GM12878 (cell line): ENCODE measurements around the gene IL22RA2. TPM values are rescaled to one million over a fixed set of nuclear protein-coding genes. Genes with fewer than 3 reads are reported as not detected.
A peak's percentile ranks its signal among the peaks of the same experiment; 100 is the strongest.

Experiments used
- FOS ChIP-seq: IDR thresholded peaks from 3 replicates; pipeline ENCODE4 v1.6.1; 2011; ENCODE audit warnings: borderline replicate concordance; ENCODE audit not compliant: insufficient read length; ENCODE audit errors: extremely low read depth
- GATAD2B ChIP-seq: fragments of 450-650 bp; conservative IDR thresholded peaks from 2 replicates; pipeline ENCODE4 v1.6.1; 2017; ENCODE audit warnings: low read depth, mild to moderate bottlenecking, moderate library complexity
- HDGF ChIP-seq: fragments of 450-650 bp; IDR thresholded peaks from 2 replicates; pipeline ENCODE4 v1.6.1; 2016; ENCODE audit warnings: antibody characterized with exemption
- KAT2A ChIP-seq: conservative IDR thresholded peaks from 2 replicates; pipeline ENCODE4 v1.6.1; 2011; ENCODE audit warnings: low read depth, low read length; ENCODE audit not compliant: control insufficient read depth
- MEF2A ChIP-seq: IDR thresholded peaks from 2 replicates; pipeline ENCODE4 v1.6.1; 2011; ENCODE audit warnings: low read depth, mild to moderate bottlenecking, low read length, moderate library complexity; ENCODE audit not compliant: insufficient read depth
- MEF2B ChIP-seq: fragments of 450-650 bp; IDR thresholded peaks from 2 replicates; pipeline ENCODE4 v1.6.1; 2018; ENCODE audit warnings: mild to moderate bottlenecking, moderate library complexity; ENCODE audit not compliant: partially characterized antibody, poor library complexity, severe bottlenecking
- MYB ChIP-seq: fragments of 150-350 bp; IDR thresholded peaks from 2 replicates; pipeline ENCODE4 v1.6.1; 2014; ENCODE audit warnings: mild to moderate bottlenecking, low read depth, low read length, borderline replicate concordance
- NR2C1 ChIP-seq: fragments of 450-650 bp; IDR thresholded peaks from 2 replicates; pipeline ENCODE4 v1.6.1; 2017; ENCODE audit warnings: antibody characterized with exemption, mild to moderate bottlenecking, moderate library complexity
- NR2C2 ChIP-seq: IDR thresholded peaks from 2 replicates; pipeline ENCODE4 v1.6.1; 2011; ENCODE audit warnings: borderline replicate concordance, low read depth; ENCODE audit not compliant: control insufficient read depth, insufficient read length
- NRF1 ChIP-seq: conservative IDR thresholded peaks from 2 replicates; pipeline ENCODE4 v1.6.1; 2011; ENCODE audit warnings: mild to moderate bottlenecking, low read depth, low read length, improper control_type of control experiment
- POLR2A ChIP-seq: IDR thresholded peaks from 2 replicates; pipeline ENCODE4 v1.6.1; 2011; ENCODE audit warnings: low read depth, mild to moderate bottlenecking, low read length
- RBBP5 ChIP-seq: fragments of 200-600 bp; sonication (generic); conservative IDR thresholded peaks from 2 replicates; pipeline ENCODE4 v1.6.1; 2016
- SMAD5 ChIP-seq: IDR thresholded peaks from 2 replicates; pipeline ENCODE4 v1.6.1; 2016; ENCODE audit warnings: antibody characterized with exemption, low read depth
- SMARCA5 ChIP-seq: fragments of 450-650 bp; IDR thresholded peaks from 2 replicates; pipeline ENCODE4 v1.6.1; 2017; ENCODE audit warnings: mild to moderate bottlenecking
- TARDBP ChIP-seq: IDR thresholded peaks from 2 replicates; pipeline ENCODE4 v1.6.1; 2016; ENCODE audit warnings: borderline replicate concordance
- polyA plus RNA-seq, 11 experiments: library from polyadenylated mRNA; depleted of rRNA in 4 of 11; unstranded in 6 of 11; stranded (reverse) in 5 of 11; fragments of >200 nt; fragmentation: Nextera tagmentation in 4 of 11; fragmentation: Illumina TruSeq in 1 of 11; extraction: Ambion mirVana in 4 of 11; extraction: Trizol in 1 of 11; gene quantifications; 1 replicate in 1 of 11; 2 replicates in 10 of 11; pipeline versions ENCODE4 v1.2.1 to v1.2.3, GENCODE V29; 2011 to 2016; ENCODE audit warnings: inconsistent platforms in 2 of 11, missing spikeins in 2 of 11, low read depth in 1 of 11
- total RNA-seq, 4 experiments: library from RNA; depleted of rRNA in 3 of 4; stranded (reverse); fragments of >200 nt in 3 of 4; fragmentation: Illumina TruSeq in 1 of 4; extraction: Trizol in 1 of 4; gene quantifications; 2 replicates each; pipeline versions ENCODE4 v1.2.1 to v1.2.3, GENCODE V29; 2013 to 2021
- TF ChIP-seq, protein P1 (sequence below): IDR thresholded peaks from 2 replicates; pipeline ENCODE4 v1.6.1; 2012; ENCODE audit warnings: low read depth, low read length, improper control_type of control experiment
- TF ChIP-seq, protein P2 (sequence below): fragments of 450-650 bp; IDR thresholded peaks from 2 replicates; pipeline ENCODE4 v1.6.1; 2017; ENCODE audit warnings: mild to moderate bottlenecking, moderate library complexity
- TF ChIP-seq, protein P3 (sequence below): fragments of 450-650 bp; IDR thresholded peaks from 2 replicates; pipeline ENCODE4 v1.6.1; 2017; ENCODE audit warnings: low read depth, mild to moderate bottlenecking, moderate library complexity
- TF ChIP-seq, protein P4 (sequence below): IDR thresholded peaks from 2 replicates; pipeline ENCODE4 v1.6.1; 2012; ENCODE audit warnings: mild to moderate bottlenecking, low read depth, low read length

Gene IL22RA2
- total and polyA plus RNA-seq, 10 of the 15 experiments (the other 5 are each of a cell fraction or from before 2014, with no cell fraction given), result 0.05 to 0.22 (median 0.09) TPM; not detected in 3

DNA sequence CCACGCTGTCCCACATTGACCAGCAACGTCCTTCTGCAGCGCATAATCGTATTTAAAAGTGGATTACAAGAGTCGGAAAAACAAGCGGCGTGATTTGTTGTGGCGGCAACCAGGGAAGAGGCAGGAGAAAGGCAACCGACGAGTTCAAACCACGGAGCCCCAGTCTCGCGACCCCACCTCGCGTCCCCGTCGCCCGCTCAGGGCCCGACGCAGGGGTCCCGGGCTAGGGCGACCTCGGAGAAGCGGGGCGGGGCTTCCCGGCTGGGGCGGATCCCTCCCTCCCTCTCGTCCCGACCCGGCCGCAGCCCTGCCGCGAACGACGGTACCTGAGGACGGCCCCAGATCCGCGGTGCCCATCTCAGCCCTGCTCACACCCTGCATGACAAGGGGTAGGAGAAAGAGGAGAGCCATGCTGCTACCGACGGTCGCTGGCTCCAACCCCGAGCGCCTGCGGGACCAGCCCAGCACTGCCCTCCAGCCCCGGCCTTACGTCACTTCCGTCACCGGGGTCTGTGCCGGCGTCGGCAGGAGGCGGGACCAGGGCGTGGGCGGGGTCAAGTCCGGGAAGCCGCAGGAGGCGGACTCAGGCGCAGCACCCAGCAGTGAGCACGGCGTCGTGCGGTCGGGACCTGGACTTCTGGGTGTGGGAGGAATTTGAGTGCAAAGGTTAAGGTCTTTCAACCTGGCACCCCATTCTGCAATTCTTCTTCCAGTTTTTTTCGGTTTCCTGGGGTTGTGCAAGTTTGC is 45.6 kb upstream of the IL22RA2 start, which contains the start of gene IFNGR1 (continued):
- peak; percentile 80; the same call in 1 of the 2 replicates for TF ChIP-seq HDGF
- TF ChIP-seq TARDBP, result no peak
- peak; percentile 81 for TF ChIP-seq NR2C1
- TF ChIP-seq, protein P1, sequence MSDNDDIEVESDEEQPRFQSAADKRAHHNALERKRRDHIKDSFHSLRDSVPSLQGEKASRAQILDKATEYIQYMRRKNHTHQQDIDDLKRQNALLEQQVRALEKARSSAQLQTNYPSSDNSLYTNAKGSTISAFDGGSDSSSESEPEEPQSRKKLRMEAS, result no peak
- TF ChIP-seq, protein P2, sequence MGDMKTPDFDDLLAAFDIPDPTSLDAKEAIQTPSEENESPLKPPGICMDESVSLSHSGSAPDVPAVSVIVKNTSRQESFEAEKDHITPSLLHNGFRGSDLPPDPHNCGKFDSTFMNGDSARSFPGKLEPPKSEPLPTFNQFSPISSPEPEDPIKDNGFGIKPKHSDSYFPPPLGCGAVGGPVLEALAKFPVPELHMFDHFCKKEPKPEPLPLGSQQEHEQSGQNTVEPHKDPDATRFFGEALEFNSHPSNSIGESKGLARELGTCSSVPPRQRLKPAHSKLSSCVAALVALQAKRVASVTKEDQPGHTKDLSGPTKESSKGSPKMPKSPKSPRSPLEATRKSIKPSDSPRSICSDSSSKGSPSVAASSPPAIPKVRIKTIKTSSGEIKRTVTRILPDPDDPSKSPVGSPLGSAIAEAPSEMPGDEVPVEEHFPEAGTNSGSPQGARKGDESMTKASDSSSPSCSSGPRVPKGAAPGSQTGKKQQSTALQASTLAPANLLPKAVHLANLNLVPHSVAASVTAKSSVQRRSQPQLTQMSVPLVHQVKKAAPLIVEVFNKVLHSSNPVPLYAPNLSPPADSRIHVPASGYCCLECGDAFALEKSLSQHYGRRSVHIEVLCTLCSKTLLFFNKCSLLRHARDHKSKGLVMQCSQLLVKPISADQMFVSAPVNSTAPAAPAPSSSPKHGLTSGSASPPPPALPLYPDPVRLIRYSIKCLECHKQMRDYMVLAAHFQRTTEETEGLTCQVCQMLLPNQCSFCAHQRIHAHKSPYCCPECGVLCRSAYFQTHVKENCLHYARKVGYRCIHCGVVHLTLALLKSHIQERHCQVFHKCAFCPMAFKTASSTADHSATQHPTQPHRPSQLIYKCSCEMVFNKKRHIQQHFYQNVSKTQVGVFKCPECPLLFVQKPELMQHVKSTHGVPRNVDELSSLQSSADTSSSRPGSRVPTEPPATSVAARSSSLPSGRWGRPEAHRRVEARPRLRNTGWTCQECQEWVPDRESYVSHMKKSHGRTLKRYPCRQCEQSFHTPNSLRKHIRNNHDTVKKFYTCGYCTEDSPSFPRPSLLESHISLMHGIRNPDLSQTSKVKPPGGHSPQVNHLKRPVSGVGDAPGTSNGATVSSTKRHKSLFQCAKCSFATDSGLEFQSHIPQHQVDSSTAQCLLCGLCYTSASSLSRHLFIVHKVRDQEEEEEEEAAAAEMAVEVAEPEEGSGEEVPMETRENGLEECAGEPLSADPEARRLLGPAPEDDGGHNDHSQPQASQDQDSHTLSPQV, result no peak
- no peak for TF ChIP-seq KAT2A
- 0 out of 2 replicates have a peak, but pooled peaks have one; percentile 5 for TF ChIP-seq NRF1
- TF ChIP-seq MYB, result no peak
- TF ChIP-seq, protein P3, sequence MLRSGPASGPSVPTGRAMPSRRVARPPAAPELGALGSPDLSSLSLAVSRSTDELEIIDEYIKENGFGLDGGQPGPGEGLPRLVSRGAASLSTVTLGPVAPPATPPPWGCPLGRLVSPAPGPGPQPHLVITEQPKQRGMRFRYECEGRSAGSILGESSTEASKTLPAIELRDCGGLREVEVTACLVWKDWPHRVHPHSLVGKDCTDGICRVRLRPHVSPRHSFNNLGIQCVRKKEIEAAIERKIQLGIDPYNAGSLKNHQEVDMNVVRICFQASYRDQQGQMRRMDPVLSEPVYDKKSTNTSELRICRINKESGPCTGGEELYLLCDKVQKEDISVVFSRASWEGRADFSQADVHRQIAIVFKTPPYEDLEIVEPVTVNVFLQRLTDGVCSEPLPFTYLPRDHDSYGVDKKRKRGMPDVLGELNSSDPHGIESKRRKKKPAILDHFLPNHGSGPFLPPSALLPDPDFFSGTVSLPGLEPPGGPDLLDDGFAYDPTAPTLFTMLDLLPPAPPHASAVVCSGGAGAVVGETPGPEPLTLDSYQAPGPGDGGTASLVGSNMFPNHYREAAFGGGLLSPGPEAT, result peak; percentile 52; the same call in 1 of the 2 replicates
- no peak for TF ChIP-seq RBBP5
- TF ChIP-seq POLR2A, result peak; percentile 94
- 0 out of 2 replicates have a peak, but pooled peaks have one; percentile 48 for TF ChIP-seq SMARCA5
- TF ChIP-seq, protein P4, sequence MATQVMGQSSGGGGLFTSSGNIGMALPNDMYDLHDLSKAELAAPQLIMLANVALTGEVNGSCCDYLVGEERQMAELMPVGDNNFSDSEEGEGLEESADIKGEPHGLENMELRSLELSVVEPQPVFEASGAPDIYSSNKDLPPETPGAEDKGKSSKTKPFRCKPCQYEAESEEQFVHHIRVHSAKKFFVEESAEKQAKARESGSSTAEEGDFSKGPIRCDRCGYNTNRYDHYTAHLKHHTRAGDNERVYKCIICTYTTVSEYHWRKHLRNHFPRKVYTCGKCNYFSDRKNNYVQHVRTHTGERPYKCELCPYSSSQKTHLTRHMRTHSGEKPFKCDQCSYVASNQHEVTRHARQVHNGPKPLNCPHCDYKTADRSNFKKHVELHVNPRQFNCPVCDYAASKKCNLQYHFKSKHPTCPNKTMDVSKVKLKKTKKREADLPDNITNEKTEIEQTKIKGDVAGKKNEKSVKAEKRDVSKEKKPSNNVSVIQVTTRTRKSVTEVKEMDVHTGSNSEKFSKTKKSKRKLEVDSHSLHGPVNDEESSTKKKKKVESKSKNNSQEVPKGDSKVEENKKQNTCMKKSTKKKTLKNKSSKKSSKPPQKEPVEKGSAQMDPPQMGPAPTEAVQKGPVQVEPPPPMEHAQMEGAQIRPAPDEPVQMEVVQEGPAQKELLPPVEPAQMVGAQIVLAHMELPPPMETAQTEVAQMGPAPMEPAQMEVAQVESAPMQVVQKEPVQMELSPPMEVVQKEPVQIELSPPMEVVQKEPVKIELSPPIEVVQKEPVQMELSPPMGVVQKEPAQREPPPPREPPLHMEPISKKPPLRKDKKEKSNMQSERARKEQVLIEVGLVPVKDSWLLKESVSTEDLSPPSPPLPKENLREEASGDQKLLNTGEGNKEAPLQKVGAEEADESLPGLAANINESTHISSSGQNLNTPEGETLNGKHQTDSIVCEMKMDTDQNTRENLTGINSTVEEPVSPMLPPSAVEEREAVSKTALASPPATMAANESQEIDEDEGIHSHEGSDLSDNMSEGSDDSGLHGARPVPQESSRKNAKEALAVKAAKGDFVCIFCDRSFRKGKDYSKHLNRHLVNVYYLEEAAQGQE, result 0 out of 2 replicates have a peak, but pooled peaks have one; percentile 9
- no peak for TF ChIP-seq MEF2B
- no peak for TF ChIP-seq MEF2A
- no peak for TF ChIP-seq FOS
- peak; percentile 91 for TF ChIP-seq SMAD5
- TF ChIP-seq GATAD2B, result no peak; the same call in 1 of the 2 replicates
- TF ChIP-seq NR2C2, result no peak
